HepG2 (cell line): Measurements from ENCODE around the gene SP6. TPM values are rescaled to one million over a fixed set of nuclear protein-coding genes. Genes with fewer than 3 reads are reported as not detected.
A peak's percentile ranks its signal among the peaks of the same experiment; 100 is the strongest.

ENCODE experiments used
- ATAC-seq: fragments of 200-7000 bp; cut with Tn5 transposase; 3 replicates; pipeline ENCODE4 v1.9.1; 2020; ENCODE audit warnings: mild to moderate bottlenecking, moderate library complexity
- Bru-seq: library from RNA; stranded (reverse); fragments of 400-500 nt; gene quantifications from one replicate; lab custom pipeline; 2021; lab: Mats Ljungman, UMichigan
- BruChase-seq, 2 experiments: library from RNA; stranded (reverse); fragments of 400-500 nt; gene quantifications; one replicate each; lab custom pipeline; 2021; lab: Mats Ljungman, UMichigan
- BruUV-seq: library from RNA; stranded (reverse); fragments of 400-500 nt; replicated peaks from 2 replicates; lab custom pipeline; 2021; lab: Mats Ljungman, UMichigan
- CTCF ChIA-PET: fragments of 300-600 bp; formaldehyde crosslinking; extraction: SDS; loops from one replicate; lab custom pipeline; 2021; ENCODE audit warnings: low total read pairs, inconsistent platforms, low intra/inter-chr PET ratio; lab: Yijun Ruan, JAX
- POLR2A ChIA-PET: fragments of 350-600 bp; sonication (Branson Sonifier 250); formaldehyde crosslinking; loops from one replicate; lab custom pipeline; 2020; ENCODE audit warnings: antibody characterized with exemption, inconsistent platforms; lab: Yijun Ruan, JAX
- DNase-seq: peaks from one replicate; pipeline ENCODE4 v3.0.0-alpha.2; 2015; ENCODE audit warnings: low spot score
- FAIRE-seq: peaks from 3 replicates; lab custom pipeline; 2011; peaks lifted over from hg19 to GRCh38; lab: Jason Lieb, UNC
- H2AFZ ChIP-seq: one replicate; pipeline ENCODE4 v1.6.1; 2011; ENCODE audit warnings: low read length, inconsistent platforms
- H3K27ac ChIP-seq: fragments of 300-600 bp; 3 replicates; pipeline ENCODE4 v1.8.0; 2011; ENCODE audit warnings: mixed run types, mild to moderate bottlenecking, mixed read lengths, low read length, inconsistent platforms; ENCODE audit not compliant: insufficient read depth; ENCODE audit errors: extremely low read length
- H3K27me3 ChIP-seq, 2 experiments: fragments of 200-600 bp in 1 of 2; 2 replicates in 1 of 2; 3 replicates in 1 of 2; pipeline versions ENCODE4 v1.6.0 to v1.8.0; 2011; ENCODE audit warnings: low read length in 2 of 2, mild to moderate bottlenecking in 2 of 2, moderate library complexity in 2 of 2, inconsistent platforms in 1 of 2; ENCODE audit not compliant: insufficient read depth in 2 of 2, control insufficient read depth in 1 of 2
- H3K36me3 ChIP-seq, 2 experiments: fragments of 200-600 bp in 1 of 2; replicated peaks in 1 of 2; 2 replicates in 1 of 2; 3 replicates in 1 of 2; pipeline versions ENCODE4 v1.5.1 to v1.8.0; 2011; ENCODE audit warnings: low read length in 2 of 2, inconsistent platforms in 1 of 2; ENCODE audit not compliant: insufficient read depth in 2 of 2, control insufficient read depth in 1 of 2
- H3K4me1 ChIP-seq: 2 replicates; pipeline ENCODE4 v1.5.1; 2012; ENCODE audit warnings: low read length, inconsistent platforms; ENCODE audit not compliant: insufficient read depth
- H3K4me2 ChIP-seq: 2 replicates; pipeline ENCODE4 v1.6.0; 2011; ENCODE audit warnings: low read depth, low read length, inconsistent platforms
- H3K4me3 ChIP-seq, 3 experiments: fragments of 200-600 bp in 1 of 3; sonication (generic), shearing (Covaris generic) in 1 of 3; replicated peaks in 1 of 3; 2 replicates each; pipeline ENCODE4 v1.5.1; 2011 to 2016; ENCODE audit warnings: low read length in 3 of 3, inconsistent platforms in 2 of 3, low read depth in 2 of 3, mild to moderate bottlenecking in 2 of 3, control low read depth in 1 of 3, mixed read lengths in 1 of 3; ENCODE audit not compliant: insufficient read depth in 1 of 3
- H3K79me2 ChIP-seq: one replicate; pipeline ENCODE4 v1.6.1; 2011; ENCODE audit warnings: low read length, inconsistent platforms; ENCODE audit not compliant: insufficient read depth
- H3K9ac ChIP-seq: 2 replicates; pipeline ENCODE4 v1.6.0; 2011; ENCODE audit warnings: mild to moderate bottlenecking, low read depth, low read length, inconsistent platforms; ENCODE audit not compliant: insufficient read depth
- H3K9me3 ChIP-seq: 2 replicates; pipeline ENCODE4 v1.5.1; 2012; ENCODE audit warnings: mild to moderate bottlenecking, low read length
- H4K20me1 ChIP-seq: 2 replicates; pipeline ENCODE4 v1.6.0; 2011; ENCODE audit warnings: inconsistent platforms, mild to moderate bottlenecking, low read length, moderate library complexity; ENCODE audit not compliant: insufficient read depth
- KAT7 ChIP-seq: IDR thresholded peaks from 2 replicates; pipeline ENCODE4 v1.6.1; 2018; ENCODE audit warnings: borderline replicate concordance, missing compliant biosample characterization
- KAT8 ChIP-seq: IDR thresholded peaks from 2 replicates; pipeline ENCODE4 v1.6.1; 2016; ENCODE audit warnings: missing genetic modification reagents, missing compliant biosample characterization
- MEIS1 ChIP-seq: sonication (generic); formaldehyde crosslinking; IDR thresholded peaks from 2 replicates; pipeline ENCODE4 v1.9.0; 2021; ENCODE audit warnings: mild to moderate bottlenecking, missing genetic modification reagents, moderate library complexity, borderline replicate concordance
- MXD1 ChIP-seq: sonication (generic); formaldehyde crosslinking; IDR thresholded peaks from 2 replicates; pipeline ENCODE4 v1.4.0; 2020; ENCODE audit warnings: mild to moderate bottlenecking, missing genetic modification reagents
- POLR2G ChIP-seq: fragments of 200-400 bp; formaldehyde crosslinking; IDR thresholded peaks from 2 replicates; pipeline ENCODE4 v1.6.1; 2018; ENCODE audit warnings: mild to moderate bottlenecking, low read depth, low read length, moderate library complexity
- RNF2 ChIP-seq: fragments of 450-650 bp; conservative IDR thresholded peaks from 2 replicates; pipeline ENCODE4 v1.6.1; 2016; ENCODE audit warnings: low read depth
- ZC3H13 ChIP-seq: sonication (generic); formaldehyde crosslinking; IDR thresholded peaks from 2 replicates; pipeline ENCODE4 v1.8.1; 2023; ENCODE audit warnings: mild to moderate bottlenecking, missing genetic modification reagents, moderate library complexity
- ZNF337 ChIP-seq: sonication (generic); formaldehyde crosslinking; IDR thresholded peaks from 2 replicates; pipeline ENCODE4 v1.5.1; 2020; ENCODE audit warnings: missing genetic modification reagents, low read depth, mild to moderate bottlenecking, borderline replicate concordance
- ZNF563 ChIP-seq: sonication (generic); formaldehyde crosslinking; IDR thresholded peaks from 2 replicates; pipeline ENCODE4 v1.8.0; 2022; ENCODE audit warnings: mild to moderate bottlenecking, moderate library complexity, missing genetic modification reagents
- ZNF703 ChIP-seq: sonication (generic); formaldehyde crosslinking; IDR thresholded peaks from 2 replicates; pipeline ENCODE4 v1.5.1; 2020; ENCODE audit warnings: missing genetic modification reagents, mild to moderate bottlenecking, moderate library complexity, borderline replicate concordance
- WGBS: methylation state at CpG from one replicate; pipeline ENCODE4 v1.1.6; 2017; ENCODE audit warnings: low lambda C conversion rate; 5-methylcytosine and 5-hydroxymethylcytosine counted together
- in situ Hi-C: cut with HindIII; loops from 2 replicates; pipeline ENCODE4 v1.10.0; 2017; ENCODE audit warnings: low pct_unique_long_range_greater_than_20kb; ENCODE audit not compliant: extremely low pct_ligation_motif_present
- intact Hi-C: fragments of 100-400 bp; cut with micrococcal nuclease; formaldehyde crosslinking; loops from one replicate; pipeline ENCODE4 v1.10.0; 2022; ENCODE audit not compliant: unreplicated experiment
- long read RNA-seq, 2 experiments: library from RNA in 1 of 2; library from polyadenylated mRNA in 1 of 2; stranded (forward) in 1 of 2; unstranded in 1 of 2; transcript quantifications; one replicate each; pipeline ENCODE4 v2.0.0, GENCODE V29; 2019 to 2022
- polyA minus RNA-seq, 3 experiments: library from RNA; depleted of rRNA, polyadenylated mRNA; stranded (reverse); fragments of >200 nt; gene quantifications; 2 replicates each; pipeline ENCODE4 v1.2.3, GENCODE V29; 2011; ENCODE audit warnings: low replicate concordance in 1 of 3
- polyA plus RNA-seq, 8 experiments: library from polyadenylated mRNA; depleted of rRNA in 3 of 8; stranded (reverse) in 7 of 8; unstranded in 1 of 8; fragments of >200 nt; fragmentation: Illumina TruSeq in 4 of 8; extraction: Trizol in 4 of 8; gene quantifications; 2 replicates each; pipeline versions ENCODE4 v1.2.1 to v1.2.3, GENCODE V29; 2011 to 2016; ENCODE audit warnings: low read depth in 4 of 8, missing spikeins in 1 of 8, mixed read lengths in 1 of 8; ENCODE audit not compliant: insufficient read depth in 1 of 8
- total RNA-seq, 5 experiments: library from RNA; depleted of rRNA; stranded (reverse); fragments of >200 nt; fragmentation: Illumina TruSeq; extraction: Trizol; gene quantifications; 2 replicates each; pipeline ENCODE4 v1.2.3, GENCODE V29; 2016; ENCODE audit warnings: low read depth in 1 of 5
- TF ChIP-seq, protein P1 (sequence below): sonication (generic); formaldehyde crosslinking; IDR thresholded peaks from 2 replicates; pipeline ENCODE4 v1.4.0; 2020; ENCODE audit warnings: missing genetic modification reagents, borderline replicate concordance

The SP6 gene
- total RNA-seq (2016; rRNA removed; fragmentation: Illumina TruSeq; extraction: Trizol) (0.07 TPM in 1 of 2 replicates, not detected in the other), polyA plus RNA-seq (2011; rRNA removed) (0.07 and 0.09 TPM in 2 replicates), polyA minus RNA-seq (2011; rRNA and poly(A)+ RNA removed; ENCODE audit: low replicate concordance) (0.04 and 0.05 TPM in 2 replicates), Bru-seq, nascent RNA (percentile 16 among the genes with signal in this experiment), BruChase-seq, experiment 1, labeled RNA remaining after a 6-hour chase (percentile 12 among the genes with signal in this experiment), BruChase-seq, experiment 2, labeled RNA remaining after a 2-hour chase (percentile 21 among the genes with signal in this experiment)
- not detected in 2 replicates for total RNA-seq (2016; cell fraction: cytosol; rRNA removed; fragmentation: Illumina TruSeq; extraction: Trizol; ENCODE audit: low read depth)
- total RNA-seq (2016; cell fraction: insoluble cytoplasmic fraction; rRNA removed; fragmentation: Illumina TruSeq; extraction: Trizol) = 0.04 TPM in 1 of 2 replicates, not detected in the other
- 0.03 and 0.10 TPM in 2 replicates for total RNA-seq (2016; cell fraction: membrane; rRNA removed; fragmentation: Illumina TruSeq; extraction: Trizol)
- not detected in 2 replicates for total RNA-seq (2016; cell fraction: nucleus; rRNA removed; fragmentation: Illumina TruSeq; extraction: Trizol)
- polyA plus RNA-seq (2011; cell fraction: cytosol; rRNA removed) = 0.05 and 0.07 TPM in 2 replicates
- 0.19 and 0.28 TPM in 2 replicates for polyA plus RNA-seq (2011; cell fraction: nucleus; rRNA removed)
- 0.09 TPM in 2 replicates for polyA plus RNA-seq (2012)
- not detected in 2 replicates for polyA plus RNA-seq (2016; cell fraction: cytosol; fragmentation: Illumina TruSeq; extraction: Trizol; ENCODE audit: low read depth)
- 0.09 TPM in 1 of 2 replicates, not detected in the other for polyA plus RNA-seq (2016; cell fraction: insoluble cytoplasmic fraction; fragmentation: Illumina TruSeq; extraction: Trizol; ENCODE audit: low read depth)
- polyA plus RNA-seq (2016; cell fraction: membrane; fragmentation: Illumina TruSeq; extraction: Trizol; ENCODE audit: low read depth) = not detected in 2 replicates
- 0.15 and 0.19 TPM in 2 replicates for polyA plus RNA-seq (2016; cell fraction: nucleus; fragmentation: Illumina TruSeq; extraction: Trizol; ENCODE audit: insufficient read depth, low read depth)
- polyA minus RNA-seq (2011; cell fraction: cytosol; rRNA and poly(A)+ RNA removed) = not detected in 2 replicates
- not detected in 2 replicates for polyA minus RNA-seq (2011; cell fraction: nucleus; rRNA and poly(A)+ RNA removed)
- long read RNA-seq, experiment 1 = 0 reads
- long read RNA-seq, experiment 2 = 0 reads

GRCh38 chr17:47850692-47851573, at the start of gene SP6:
SP6 (minus strand) TSS chr17:47851163; CDS start chr17:47848429, 2,734 bp downstream.
- no peaks in the 10 kb centered on the region for H3K79me2 ChIP-seq
- H3K9ac ChIP-seq = peak within 1 kb of the TSS; percentile 39; the same call in 1 of the 2 replicates
- FAIRE-seq (peak; percentile 37), ATAC-seq (peak; percentile 97), DNase-seq (peak; percentile 77)
- ChIA-PET CTCF (interaction anchor here (1.3 kb wide), 1 partner anchor 39 kb away, joined by 4 read pairs; no protein-coding TSS in a partner anchor), POLR2A (interaction anchor here (0.8 to 2.8 kb wide), 8 partner anchors 10 to 120 kb away, joined by 3 to 28 read pairs (median 6); partner anchors contain the start of genes CDK5RAP3, LRRC46, MRPL10 and PNPO)
- intact Hi-C loops = no loop called here
- H3K4me1 ChIP-seq = peaks cover 12% of the 10 kb centered on the region
- 1% methylated on average over 47 of the region's 71 CpGs for WGBS
- H3K4me3 ChIP-seq = peak within 1 kb of the TSS; percentile 44 to 74 (median 54)
- no peak within 1 kb of the TSS for H2AFZ ChIP-seq
- H3K27ac ChIP-seq = no peak within 1 kb of the TSS
- BruUV-seq = no TSS peak
- H3K27me3 ChIP-seq = peaks cover 19 to 72% of the 10 kb centered on the region in 2 experiments
- no peaks in the 10 kb centered on the region for H4K20me1 ChIP-seq
- H3K9me3 ChIP-seq = no peaks in the 10 kb centered on the region
- in situ Hi-C loops = no loop called here
- H3K36me3 ChIP-seq = no peaks in the 10 kb centered on the region
- peak within 1 kb of the TSS; percentile 91 for H3K4me2 ChIP-seq
- peak; percentile 44; the same call in 1 of the 2 replicates for TF ChIP-seq POLR2G
- TF ChIP-seq, protein P1, sequence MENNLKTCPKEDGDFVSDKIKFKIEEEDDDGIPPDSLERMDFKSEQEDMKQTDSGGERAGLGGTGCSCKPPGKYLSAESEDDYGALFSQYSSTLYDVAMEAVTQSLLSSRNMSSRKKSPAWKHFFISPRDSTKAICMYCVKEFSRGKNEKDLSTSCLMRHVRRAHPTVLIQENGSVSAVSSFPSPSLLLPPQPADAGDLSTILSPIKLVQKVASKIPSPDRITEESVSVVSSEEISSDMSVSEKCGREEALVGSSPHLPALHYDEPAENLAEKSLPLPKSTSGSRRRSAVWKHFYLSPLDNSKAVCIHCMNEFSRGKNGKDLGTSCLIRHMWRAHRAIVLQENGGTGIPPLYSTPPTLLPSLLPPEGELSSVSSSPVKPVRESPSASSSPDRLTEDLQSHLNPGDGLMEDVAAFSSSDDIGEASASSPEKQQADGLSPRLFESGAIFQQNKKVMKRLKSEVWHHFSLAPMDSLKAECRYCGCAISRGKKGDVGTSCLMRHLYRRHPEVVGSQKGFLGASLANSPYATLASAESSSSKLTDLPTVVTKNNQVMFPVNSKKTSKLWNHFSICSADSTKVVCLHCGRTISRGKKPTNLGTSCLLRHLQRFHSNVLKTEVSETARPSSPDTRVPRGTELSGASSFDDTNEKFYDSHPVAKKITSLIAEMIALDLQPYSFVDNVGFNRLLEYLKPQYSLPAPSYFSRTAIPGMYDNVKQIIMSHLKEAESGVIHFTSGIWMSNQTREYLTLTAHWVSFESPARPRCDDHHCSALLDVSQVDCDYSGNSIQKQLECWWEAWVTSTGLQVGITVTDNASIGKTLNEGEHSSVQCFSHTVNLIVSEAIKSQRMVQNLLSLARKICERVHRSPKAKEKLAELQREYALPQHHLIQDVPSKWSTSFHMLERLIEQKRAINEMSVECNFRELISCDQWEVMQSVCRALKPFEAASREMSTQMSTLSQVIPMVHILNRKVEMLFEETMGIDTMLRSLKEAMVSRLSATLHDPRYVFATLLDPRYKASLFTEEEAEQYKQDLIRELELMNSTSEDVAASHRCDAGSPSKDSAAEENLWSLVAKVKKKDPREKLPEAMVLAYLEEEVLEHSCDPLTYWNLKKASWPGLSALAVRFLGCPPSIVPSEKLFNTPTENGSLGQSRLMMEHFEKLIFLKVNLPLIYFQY (CRISPR knock-in tag) = peak; percentile 41; the same call in 1 of the 2 replicates
- TF ChIP-seq ZNF703 (CRISPR knock-in tag) = no peak
- TF ChIP-seq KAT8 = peak; percentile 78
- TF ChIP-seq MXD1 (CRISPR knock-in tag) = peak; percentile 53
- TF ChIP-seq ZC3H13 (CRISPR knock-in tag) = 0 out of 2 replicates have a peak, but pooled peaks have one; percentile 49
- TF ChIP-seq ZNF337 = no peak
- TF ChIP-seq ZNF563 = peak; percentile 71; the same call in 1 of the 2 replicates
- peak; percentile 81; the same call in 1 of the 2 replicates for TF ChIP-seq MEIS1
- TF ChIP-seq KAT7 (CRISPR knock-in tag) = peak; percentile 91; the same call in 1 of the 2 replicates
- TF ChIP-seq RNF2 = peak; percentile 80
